HEK293T (cell line): Measurements from ENCODE around the gene RMP24.

Source experiments
- CTCF ChIA-PET: fragments of 350-600 bp; formaldehyde crosslinking; extraction: SDS; loops from one replicate; lab custom pipeline; 2021; ENCODE audit warnings: antibody characterized with exemption, inconsistent platforms; lab: Yijun Ruan, JAX
- POLR2A ChIA-PET: fragments of 350-600 bp; formaldehyde crosslinking; extraction: SDS; loops from one replicate; lab custom pipeline; 2020; ENCODE audit warnings: antibody characterized with exemption, inconsistent platforms; lab: Yijun Ruan, JAX
- DNase-seq: peaks from one replicate; pipeline ENCODE4 v3.0.0; 2012; ENCODE audit warnings: mixed read lengths; ENCODE audit errors: extremely low spot score
- ARNT ChIP-seq: fragments of 450-650 bp; IDR thresholded peaks from 2 replicates; pipeline ENCODE4 v1.6.1; 2017; ENCODE audit warnings: mild to moderate bottlenecking
- BHLHE40 ChIP-seq: fragments of 450-650 bp; IDR thresholded peaks from 2 replicates; pipeline ENCODE4 v1.6.1; 2016; ENCODE audit warnings: mild to moderate bottlenecking, moderate library complexity, borderline replicate concordance
- CTBP1 ChIP-seq: fragments of 450-650 bp; IDR thresholded peaks from 2 replicates; pipeline ENCODE4 v1.6.1; 2016; ENCODE audit warnings: borderline replicate concordance
- ELF4 ChIP-seq: fragments of 450-650 bp; IDR thresholded peaks from 2 replicates; pipeline ENCODE4 v1.6.1; 2017; ENCODE audit warnings: antibody characterized with exemption
- FOXA1 ChIP-seq: fragments of 450-650 bp; IDR thresholded peaks from 2 replicates; pipeline ENCODE4 v1.6.1; 2016; ENCODE audit warnings: mild to moderate bottlenecking
- FOXK2 ChIP-seq: fragments of 450-650 bp; IDR thresholded peaks from 2 replicates; pipeline ENCODE4 v1.6.1; 2016; ENCODE audit warnings: mild to moderate bottlenecking
- FOXM1 ChIP-seq: fragments of 450-650 bp; IDR thresholded peaks from 2 replicates; pipeline ENCODE4 v1.6.1; 2017; ENCODE audit warnings: mild to moderate bottlenecking, borderline replicate concordance
- HDGF ChIP-seq: fragments of 450-650 bp; IDR thresholded peaks from 2 replicates; pipeline ENCODE4 v1.6.1; 2017; ENCODE audit warnings: antibody characterized with exemption, borderline replicate concordance
- L3MBTL2 ChIP-seq: fragments of 450-650 bp; conservative IDR thresholded peaks from 2 replicates; pipeline ENCODE4 v1.6.1; 2016; ENCODE audit warnings: mild to moderate bottlenecking
- LEF1 ChIP-seq: fragments of 450-650 bp; IDR thresholded peaks from 2 replicates; pipeline ENCODE4 v1.6.1; 2017; ENCODE audit warnings: mild to moderate bottlenecking, borderline replicate concordance
- NFRKB ChIP-seq: fragments of 450-650 bp; IDR thresholded peaks from 2 replicates; pipeline ENCODE4 v1.6.1; 2016; ENCODE audit warnings: mild to moderate bottlenecking, moderate library complexity
- PKNOX1 ChIP-seq: fragments of 450-650 bp; IDR thresholded peaks from 2 replicates; pipeline ENCODE4 v1.6.1; 2016
- SP1 ChIP-seq: fragments of 450-650 bp; IDR thresholded peaks from 2 replicates; pipeline ENCODE4 v1.6.1; 2017
- SUZ12 ChIP-seq: fragments of 450-650 bp; IDR thresholded peaks from 2 replicates; pipeline ENCODE4 v1.6.1; 2016; ENCODE audit warnings: mild to moderate bottlenecking
- TARDBP ChIP-seq: fragments of 450-650 bp; IDR thresholded peaks from 2 replicates; pipeline ENCODE4 v1.6.1; 2016
- ZNF384 ChIP-seq: fragments of 450-650 bp; IDR thresholded peaks from 2 replicates; pipeline ENCODE4 v1.6.1; 2016

The RMP24 gene

DNA sequence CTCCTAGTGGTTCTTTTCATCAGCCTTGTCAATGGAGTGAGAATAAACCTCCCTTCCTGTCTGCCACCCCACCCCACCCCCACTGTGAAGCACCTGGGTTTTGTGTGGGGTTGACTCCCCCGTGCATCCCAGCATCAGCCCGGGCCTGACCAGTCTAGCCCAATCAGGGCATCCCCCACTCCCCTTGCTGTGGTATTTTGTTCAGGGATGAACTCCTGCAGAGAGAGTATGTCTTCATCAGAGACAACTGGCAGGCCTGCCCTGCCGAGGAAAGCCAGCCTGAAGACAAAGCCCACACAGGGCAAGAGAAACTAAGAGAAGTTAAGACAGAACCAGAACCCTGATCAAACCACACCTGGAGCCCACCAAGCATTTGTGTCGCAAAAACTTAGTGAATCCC is 36.7 kb upstream of the RMP24 start:
- DNase-seq, result no peak
- ChIA-PET CTCF (interaction anchor here (2.8 kb wide), 1 partner anchor 14 kb away, joined by 21 read pairs; no protein-coding TSS in a partner anchor), POLR2A (no interaction called here)
- no peak for TF ChIP-seq FOXK2
- no peak for TF ChIP-seq SUZ12
- no peak for TF ChIP-seq SP1
- no peak for TF ChIP-seq CTBP1
- no peak for TF ChIP-seq BHLHE40
- no peak for TF ChIP-seq ZNF384
- TF ChIP-seq L3MBTL2, result no peak
- TF ChIP-seq HDGF, result no peak
- no peak for TF ChIP-seq FOXA1
- TF ChIP-seq LEF1, result no peak
- no peak for TF ChIP-seq FOXM1
- TF ChIP-seq TARDBP, result no peak
- TF ChIP-seq NFRKB, result no peak
- no peak for TF ChIP-seq PKNOX1

DNA sequence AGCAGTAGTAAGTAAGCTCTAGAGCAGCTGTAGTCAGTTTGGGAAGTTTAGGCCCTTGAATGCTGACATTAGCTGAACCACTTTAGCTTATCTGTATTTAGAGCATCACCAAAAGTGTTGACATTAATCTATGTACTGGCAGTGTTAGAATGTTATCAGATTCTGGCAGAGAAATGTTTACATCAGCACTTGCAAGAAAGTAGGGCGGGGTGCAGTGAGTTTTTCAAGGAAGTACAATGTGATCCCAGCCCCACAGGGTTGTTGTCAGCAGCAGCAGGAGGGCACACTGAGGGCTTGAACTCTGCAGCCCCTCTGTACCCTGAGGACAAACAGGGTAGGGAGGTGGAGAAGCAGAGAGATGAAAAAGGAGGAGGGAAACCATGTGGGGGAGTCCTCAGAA is 35.5 kb upstream of the RMP24 start:
- no peak for TF ChIP-seq FOXM1
- TF ChIP-seq SUZ12, result no peak
- no peak for TF ChIP-seq FOXA1
- no peak for TF ChIP-seq FOXK2
- no peak for TF ChIP-seq LEF1
- no peak for TF ChIP-seq ARNT
- no peak for TF ChIP-seq ZNF384
- no peak for TF ChIP-seq CTBP1
- POLR2A ChIA-PET, result interaction anchor here (1.9 kb wide), 1 partner anchor 35 kb away, joined by 5 read pairs; the partner anchor contains the start of gene RMP24
- DNase-seq, result no peak
- CTCF ChIA-PET, result interaction anchor here (1.0 to 2.8 kb wide), 3 partner anchors 10 to 21 kb away, joined by 4 to 21 read pairs (median 8); no protein-coding TSS in a partner anchor

- POLR2A ChIA-PET, result interaction anchor here (1.9 kb wide), 1 partner anchor 34 kb away, joined by 5 read pairs; the partner anchor contains the start of gene RMP24
- CTCF ChIA-PET, result interaction anchor here (1.4 to 2.8 kb wide), 3 partner anchors 8 to 12 kb away, joined by 3 to 21 read pairs (median 8); no protein-coding TSS in a partner anchor
- TF ChIP-seq NFRKB (no peak), SP1 (no peak), BHLHE40 (no peak), ELF4 (no peak), ZNF384 (no peak), LEF1 (no peak), FOXK2 (no peak), TARDBP (no peak)
Measured at GRCh38 chr18:35938158-35938557, 34.3 kb upstream of the RMP24 start.

GRCh38 chr18:35938562-35938961 is 33.9 kb upstream of the RMP24 start:
- DNase-seq, result no peak
- CTCF ChIA-PET, result interaction anchor here (1.4 to 2.8 kb wide), 3 partner anchors 9 to 11 kb away, joined by 3 to 21 read pairs (median 8); no protein-coding TSS in a partner anchor
- TF ChIP-seq FOXK2, result no peak
- no peak for TF ChIP-seq CTBP1
- no peak for TF ChIP-seq ZNF384
- no peak for TF ChIP-seq TARDBP
- TF ChIP-seq ARNT, result no peak
- no peak for TF ChIP-seq SP1
- TF ChIP-seq LEF1, result no peak
- TF ChIP-seq HDGF, result no peak
- TF ChIP-seq FOXA1, result no peak
- no peak for TF ChIP-seq PKNOX1
- TF ChIP-seq FOXM1, result no peak
- TF ChIP-seq SUZ12, result no peak
- TF ChIP-seq L3MBTL2, result no peak
- no peak for TF ChIP-seq BHLHE40
- TF ChIP-seq NFRKB, result no peak
- no peak for TF ChIP-seq ELF4
- POLR2A ChIA-PET, result interaction anchor here (1.9 kb wide), 1 partner anchor 34 kb away, joined by 5 read pairs; the partner anchor contains the start of gene RMP24

More at GRCh38 chr18:35938158-35938557, 34.3 kb upstream of the RMP24 start:
- no peak for DNase-seq

GRCh38 chr18:35939138-35939537 is 33.3 kb upstream of the RMP24 start:
- TF ChIP-seq HDGF (no peak), LEF1 (no peak), SP1 (no peak), FOXK2 (no peak), ZNF384 (no peak), ARNT (no peak), FOXA1 (no peak), SUZ12 (no peak), FOXM1 (no peak), CTBP1 (no peak), NFRKB (no peak), TARDBP (no peak), L3MBTL2 (no peak), BHLHE40 (no peak), PKNOX1 (no peak), ELF4 (no peak)
- ChIA-PET POLR2A (interaction anchor here (1.9 kb wide), 1 partner anchor 33 kb away, joined by 5 read pairs; the partner anchor contains the start of gene RMP24), CTCF (interaction anchor here (1.0 to 2.3 kb wide), 3 partner anchors 8 to 12 kb away, joined by 3 to 8 read pairs (median 3); no protein-coding TSS in a partner anchor)
- peak; percentile 53 for DNase-seq

DNA sequence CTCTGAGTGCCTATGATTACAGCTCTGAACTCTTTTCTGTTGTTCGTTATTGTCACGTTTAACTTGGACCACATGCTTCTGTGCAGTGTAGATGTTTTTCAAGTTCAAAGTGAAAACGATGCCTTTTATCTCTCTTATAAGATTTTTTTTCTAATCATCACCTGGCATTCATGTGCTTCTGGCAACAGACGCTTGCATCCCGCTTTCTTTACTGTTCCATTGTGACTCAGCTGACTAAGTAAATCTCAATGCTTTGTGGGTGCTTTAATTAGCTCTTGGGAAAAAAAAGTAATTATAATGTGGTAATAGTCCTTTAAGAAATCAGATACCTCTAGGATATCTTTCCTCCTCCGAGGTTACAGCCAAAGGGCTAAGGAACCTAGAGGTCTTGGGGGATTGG is 31.2 kb upstream of the RMP24 start:
- POLR2A ChIA-PET, result interaction anchor here (0.7 kb wide), 1 partner anchor 9 kb away, joined by 3 read pairs; no protein-coding TSS in a partner anchor
- no peak for DNase-seq
- CTCF ChIA-PET, result interaction anchor here (0.6 to 2.7 kb wide), 4 partner anchors 9 to 290 kb away, joined by 3 to 15 read pairs (median 4); no protein-coding TSS in a partner anchor
- TF ChIP-seq SUZ12 (no peak), LEF1 (no peak), HDGF (no peak), FOXK2 (no peak)
